Measurements from ENCODE around the gene BNC2. TPM values are rescaled to one million over a fixed set of nuclear protein-coding genes. Genes with fewer than 3 reads are reported as not detected.

The BNC2 gene
- total RNA-seq, 2 donors from 2014 or later = 16.1 to 16.9 TPM

GRCh38 chr9:16386007-16386826, 484.3 kb downstream of the BNC2 start:
- no peak for TF ChIP-seq CTCF (IDR thresholded peaks at IDR 0.05)
- ATAC-seq (ENCODE audit: insufficient number of reproducible peaks, low FRiP score, low read depth) (no peak), DNase-seq (ENCODE audit: low spot score) (no peak)
- Histone ChIP-seq H3K4me1 (ENCODE audit: control insufficient read depth in 1 of 2, low read depth in 2 of 2) (no peaks in the 10 kb centered on the region), H3K9me3 (no peaks in the 10 kb centered on the region), H3K4me3 (no peak overlapping the region), H3K36me3 (no peaks in the 10 kb centered on the region), H3K27me3 (replicated peaks; ENCODE audit: insufficient read depth) (no peaks in the 10 kb centered on the region), H3K27ac (no peak overlapping the region)

GRCh38 chr9:16385590-16385989, 484.9 kb downstream of the BNC2 start:
- Histone ChIP-seq H3K27ac (no peak overlapping the region), H3K4me1 (ENCODE audit: control insufficient read depth in 1 of 2, low read depth in 2 of 2) (no peaks in the 10 kb centered on the region), H3K36me3 (no peaks in the 10 kb centered on the region), H3K27me3 (replicated peaks; ENCODE audit: insufficient read depth) (no peaks in the 10 kb centered on the region), H3K4me3 (no peak overlapping the region), H3K9me3 (no peaks in the 10 kb centered on the region)
- ATAC-seq (ENCODE audit: insufficient number of reproducible peaks, low FRiP score, low read depth) (no peak), DNase-seq (ENCODE audit: low spot score) (no peak)
- TF ChIP-seq CTCF (IDR thresholded peaks at IDR 0.05) = no peak

- DNase-seq (ENCODE audit: low spot score) (no peak), ATAC-seq (ENCODE audit: insufficient number of reproducible peaks, low FRiP score, low read depth) (no peak)
- no peaks in the 10 kb centered on the region for H3K4me1 ChIP-seq (ENCODE audit: control insufficient read depth in 1 of 2, low read depth in 2 of 2)
- no peaks in the 10 kb centered on the region for H3K27me3 ChIP-seq (replicated peaks; ENCODE audit: insufficient read depth)
- no peaks in the 10 kb centered on the region for H3K9me3 ChIP-seq
- no peak overlapping the region for H3K27ac ChIP-seq
- TF ChIP-seq CTCF (IDR thresholded peaks at IDR 0.05) = no peak
- no peak overlapping the region for H3K4me3 ChIP-seq
- no peaks in the 10 kb centered on the region for H3K36me3 ChIP-seq
These were observed 485.5 kb downstream of the BNC2 start for GRCh38 chr9:16384993-16385392.

GRCh38 chr9:16377311-16377710, 493.2 kb downstream of the BNC2 start:
- Histone ChIP-seq H3K9me3 (no peaks in the 10 kb centered on the region), H3K36me3 (no peaks in the 10 kb centered on the region), H3K4me3 (no peak overlapping the region), H3K4me1 (ENCODE audit: control insufficient read depth in 1 of 2, low read depth in 2 of 2) (no peaks in the 10 kb centered on the region), H3K27me3 (replicated peaks; ENCODE audit: insufficient read depth) (no peaks in the 10 kb centered on the region), H3K27ac (no peak overlapping the region)
- TF ChIP-seq CTCF (IDR thresholded peaks at IDR 0.05) = no peak
- no peak for DNase-seq (ENCODE audit: low spot score)
- no peak for ATAC-seq (ENCODE audit: insufficient number of reproducible peaks, low FRiP score, low read depth)

GRCh38 chr9:16371306-16371705, 499.2 kb downstream of the BNC2 start:
- DNase-seq (ENCODE audit: low spot score) (no peak), ATAC-seq (ENCODE audit: insufficient number of reproducible peaks, low FRiP score, low read depth) (no peak)
- TF ChIP-seq CTCF (IDR thresholded peaks at IDR 0.05) = no peak
- Histone ChIP-seq H3K4me3 (no peak overlapping the region), H3K9me3 (no peaks in the 10 kb centered on the region), H3K27ac (no peak overlapping the region), H3K27me3 (replicated peaks; ENCODE audit: insufficient read depth) (no peaks in the 10 kb centered on the region), H3K4me1 (ENCODE audit: control insufficient read depth in 1 of 2, low read depth in 2 of 2) (no peaks in the 10 kb centered on the region), H3K36me3 (no peaks in the 10 kb centered on the region)
